ENCODE results near the gene KANK2. TPM values are rescaled to one million over a fixed set of nuclear protein-coding genes. Genes with fewer than 3 reads are reported as not detected.

The KANK2 gene
- total and polyA plus RNA-seq, 2 of the 13 experiments (the other 11 are each of a cell fraction or from before 2014, with no cell fraction given), result 5.7 to 12.9 TPM

DNA sequence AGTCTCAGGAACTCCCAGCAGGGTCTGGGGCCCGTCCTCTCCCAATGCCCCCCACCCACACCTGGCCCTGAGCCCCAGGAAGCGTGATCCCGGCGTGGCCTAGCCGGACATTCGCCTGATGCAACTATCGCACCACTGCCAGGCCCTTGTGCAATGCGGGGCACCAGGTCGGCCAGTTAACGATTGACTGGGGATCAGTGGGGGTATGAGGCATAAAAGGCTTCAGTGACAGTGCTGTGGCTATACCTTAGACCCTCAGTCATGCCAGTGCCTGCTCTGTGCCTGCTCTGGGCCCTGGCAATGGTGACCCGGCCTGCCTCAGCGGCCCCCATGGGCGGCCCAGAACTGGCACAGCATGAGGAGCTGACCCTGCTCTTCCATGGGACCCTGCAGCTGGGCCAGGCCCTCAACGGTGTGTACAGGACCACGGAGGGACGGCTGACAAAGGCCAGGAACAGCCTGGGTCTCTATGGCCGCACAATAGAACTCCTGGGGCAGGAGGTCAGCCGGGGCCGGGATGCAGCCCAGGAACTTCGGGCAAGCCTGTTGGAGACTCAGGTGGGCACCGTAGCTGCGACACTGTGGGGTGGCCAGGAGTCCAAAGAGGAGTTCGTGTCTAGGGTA lies 42.1 kb upstream of the KANK2 start, which contains the start of gene ANGPTL8 (continued):
- no peak for TF ChIP-seq TRAFD1 (CRISPR knock-in tag; IDR thresholded peaks at IDR 0.05; ENCODE audit: borderline replicate concordance)
- TF ChIP-seq ZNF235 (CRISPR knock-in tag; IDR thresholded peaks at IDR 0.05; ENCODE audit: borderline replicate concordance), result peak; percentile 73; the same call in 1 of the 2 replicates
- peak; percentile 76; the same call in 1 of the 2 replicates for TF ChIP-seq ATF6 (CRISPR knock-in tag; conservative IDR thresholded peaks at IDR 0.05)
- peak; percentile 84 for TF ChIP-seq ZNF589 (CRISPR knock-in tag; conservative IDR thresholded peaks at IDR 0.05)
- peak; percentile 85; the same call in 1 of the 2 replicates for TF ChIP-seq PCBP1 (IDR thresholded peaks at IDR 0.05; ENCODE audit: borderline replicate concordance, low read depth, low read length)
- TF ChIP-seq ETS1 (CRISPR knock-in tag; IDR thresholded peaks at IDR 0.05), result no peak
- TF ChIP-seq KDM6A (CRISPR knock-in tag; IDR thresholded peaks at IDR 0.05; ENCODE audit: low read depth), result peak; percentile 92
- no peak for TF ChIP-seq CREB3 (CRISPR knock-in tag; IDR thresholded peaks at IDR 0.05)
- 0 out of 2 replicates have a peak, but pooled peaks have one; percentile 10 for TF ChIP-seq SRF (IDR thresholded peaks at IDR 0.05; ENCODE audit: low read depth, low read length)
- peak; percentile 95 for TF ChIP-seq SPEN (CRISPR knock-in tag; IDR thresholded peaks at IDR 0.05; ENCODE audit: low read depth)
- TF ChIP-seq PAXIP1 (CRISPR knock-in tag; conservative IDR thresholded peaks at IDR 0.05), result peak; percentile 94
- TF ChIP-seq MYNN (CRISPR knock-in tag; IDR thresholded peaks at IDR 0.05; ENCODE audit: low read depth), result 0 out of 2 replicates have a peak, but pooled peaks have one; percentile 85
- TF ChIP-seq SOX6 (IDR thresholded peaks at IDR 0.05), result no peak
- TF ChIP-seq SOX6 (CRISPR knock-in tag; IDR thresholded peaks at IDR 0.05), result peak; percentile 96
- TF ChIP-seq CCDC6 (CRISPR knock-in tag; IDR thresholded peaks at IDR 0.05), result peak; percentile 86; the same call in 1 of the 2 replicates
- peak; percentile 71; the same call in 1 of the 2 replicates for TF ChIP-seq ZNF251 (CRISPR knock-in tag; IDR thresholded peaks at IDR 0.05)
- TF ChIP-seq ZKSCAN8 (CRISPR knock-in tag; IDR thresholded peaks at IDR 0.05; ENCODE audit: borderline replicate concordance), result peak; percentile 74; the same call in 1 of the 2 replicates
- peak; percentile 73 for TF ChIP-seq AGO1 (IDR thresholded peaks at IDR 0.05; ENCODE audit: low read depth, low read length, poor library complexity, severe bottlenecking)
- TF ChIP-seq ZFX (CRISPR knock-in tag; IDR thresholded peaks at IDR 0.05; ENCODE audit: low read depth), result peak; percentile 95
- TF ChIP-seq ZNF430 (CRISPR knock-in tag; IDR thresholded peaks at IDR 0.05), result 0 out of 2 replicates have a peak, but pooled peaks have one; percentile 21

Measured in HepG2 (cell line).